HG02870 (cell line): ENCODE data around the gene RAD51AP2.
"Not testable (repeated sequence)": the region's sequence is repeated elsewhere in the genome, so short reads cannot be mapped to it uniquely, and the experiment has no call there.

Source experiments
- ATAC-seq: cut with Tn5 transposase; IDR thresholded peaks from one replicate; pipeline ENCODE4 v1.9.1; 2021; ENCODE audit warnings: mild to moderate bottlenecking, moderate library complexity; ENCODE audit not compliant: unreplicated experiment

RAD51AP2 gene

DNA sequence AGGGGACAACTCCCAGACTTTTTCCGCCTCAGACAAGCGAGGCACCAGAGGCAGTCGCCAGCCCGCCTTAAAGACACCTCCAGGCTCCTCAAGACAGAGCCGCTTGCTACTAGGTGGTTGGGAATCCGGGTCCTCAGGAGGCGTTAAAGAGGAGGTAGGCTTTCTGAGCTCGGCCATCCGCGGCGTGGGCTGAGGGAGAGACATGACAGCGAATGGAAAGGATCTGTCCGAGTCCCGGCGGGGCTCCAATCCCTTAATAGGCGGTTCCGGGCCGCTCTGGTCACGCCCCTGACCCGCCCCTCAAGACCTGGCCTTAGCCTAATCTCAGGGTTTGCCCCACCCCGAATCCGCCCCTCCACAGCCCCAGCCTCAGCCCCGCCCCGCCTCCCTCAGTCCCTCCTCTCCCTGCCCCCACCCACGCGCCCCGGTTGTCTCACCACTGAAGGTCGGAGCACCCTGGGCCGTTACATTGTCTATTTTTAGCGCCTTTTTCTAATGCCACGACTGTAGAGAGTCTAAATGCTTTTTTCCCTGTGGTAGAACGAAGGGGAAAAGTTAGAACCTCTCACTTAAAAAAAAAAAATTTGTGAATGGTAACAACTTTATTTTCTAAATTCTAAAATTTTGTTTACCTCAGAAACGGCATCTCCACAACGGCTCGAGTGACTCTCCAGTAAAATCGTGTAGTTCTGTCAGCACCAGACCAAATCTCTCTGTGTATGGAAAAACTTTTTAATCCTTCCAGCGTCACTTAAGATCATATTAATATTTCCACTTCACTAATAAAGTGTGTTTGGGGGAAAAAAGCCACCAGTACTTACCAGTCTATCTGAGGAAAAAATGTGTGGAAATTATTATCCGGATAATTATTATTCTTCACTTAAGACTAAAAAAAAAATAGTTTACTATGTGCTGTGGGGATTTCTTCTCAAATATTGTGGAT, at the start of gene RAD51AP2:
Gene RAD51AP2, minus strand, starts transcription at position 229 of the 943 bp plus-strand sequence. Its CDS starts 25 bp downstream, at position 204.
- peak; percentile 75 for ATAC-seq

DNA sequence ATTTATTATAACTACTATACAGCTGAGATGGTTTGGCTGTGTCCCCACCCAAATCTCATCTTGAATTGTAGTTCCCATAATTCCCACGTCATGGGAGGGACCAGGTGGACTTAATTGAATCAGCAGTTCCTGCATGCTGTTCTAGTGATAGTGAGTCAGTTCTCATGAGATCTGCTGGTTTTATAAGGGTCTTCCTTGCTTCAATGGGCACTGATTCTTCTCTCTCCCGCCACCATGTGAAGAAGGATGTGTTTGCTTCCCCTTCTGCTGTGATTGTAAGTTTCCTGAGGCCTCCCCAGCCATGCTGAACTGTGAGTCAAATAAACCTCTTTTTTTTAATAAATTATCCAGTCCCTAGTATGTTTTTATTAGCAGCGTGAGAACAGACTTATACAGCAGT, 47.5 kb upstream of the RAD51AP2 start:
- ATAC-seq = not testable (repeated sequence)

DNA sequence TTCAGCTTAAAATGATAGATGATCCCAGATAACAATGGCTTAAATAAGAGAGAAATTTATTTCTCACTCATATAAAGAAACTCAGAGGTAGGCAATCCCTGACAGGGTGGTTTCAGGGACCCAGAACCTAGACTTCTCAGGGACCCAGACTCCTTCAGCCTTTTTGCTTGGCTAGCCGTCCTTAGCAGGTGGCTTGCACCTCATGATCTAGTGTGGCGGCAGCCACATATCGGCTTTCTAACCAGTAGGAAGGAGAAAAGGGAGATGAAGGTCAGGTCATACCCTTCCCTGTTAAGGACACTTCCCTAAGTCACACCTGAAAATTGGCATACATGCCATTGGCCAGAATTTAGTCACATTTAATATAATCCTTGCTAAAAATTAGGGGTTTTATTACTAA, 40.6 kb upstream of the RAD51AP2 start:
- no peak for ATAC-seq

DNA sequence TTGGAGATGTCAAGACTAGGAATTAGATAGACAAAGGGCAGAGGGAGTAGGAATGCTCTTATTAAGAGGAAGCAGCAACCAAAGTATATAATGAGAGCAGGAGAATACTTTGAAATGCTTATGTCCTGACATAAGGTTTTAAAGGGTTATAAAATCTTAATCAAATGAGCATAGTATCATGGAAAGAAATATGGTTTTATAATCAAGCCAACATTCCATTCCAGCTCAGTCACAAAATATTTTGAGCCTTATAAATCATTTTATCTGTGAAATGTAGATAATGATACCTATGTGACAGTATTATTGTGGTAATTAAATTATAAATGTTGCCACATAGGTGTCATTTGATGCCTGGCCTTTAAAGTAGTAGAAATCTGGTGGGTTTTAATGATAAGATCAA, 39.8 kb upstream of the RAD51AP2 start:
- no peak for ATAC-seq

DNA sequence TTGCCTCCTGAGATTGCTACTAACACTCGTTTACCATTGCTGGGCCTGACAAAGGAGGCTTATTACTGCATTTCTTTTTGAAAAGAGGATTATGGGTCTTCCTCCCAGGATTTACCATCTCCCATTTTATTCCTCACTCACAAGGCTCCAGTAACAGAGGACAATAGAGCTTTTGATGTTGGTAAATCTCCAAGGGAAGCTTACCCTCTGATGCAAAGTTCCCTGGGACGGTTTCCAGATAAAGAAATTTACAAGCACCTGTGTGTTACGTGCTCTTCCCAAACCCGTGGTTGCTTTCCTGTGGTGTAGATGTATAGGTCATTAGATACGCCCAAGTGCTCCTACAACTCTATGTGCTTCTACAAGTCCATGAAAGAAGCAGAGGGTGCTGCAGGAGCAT, 39.4 kb upstream of the RAD51AP2 start:
- ATAC-seq = no peak

DNA sequence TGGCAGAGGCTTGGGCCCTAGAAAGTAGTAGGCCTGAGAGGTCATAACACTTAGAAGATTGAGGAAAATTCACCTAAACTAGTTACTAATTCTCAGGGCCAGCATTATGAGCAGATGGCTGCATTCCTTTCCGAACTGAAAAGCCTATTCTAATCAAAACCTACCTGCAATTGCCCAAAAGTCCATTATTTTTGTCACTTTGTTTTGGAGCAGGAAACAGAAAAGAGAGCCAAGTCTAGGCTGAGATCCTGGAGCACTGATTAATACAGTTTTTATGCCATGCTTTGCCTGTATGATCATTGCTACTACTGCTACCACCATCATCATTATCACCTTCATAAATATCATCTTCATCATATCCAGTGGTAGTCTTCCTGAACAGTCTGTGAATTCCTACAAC, 36.9 kb upstream of the RAD51AP2 start:
- ATAC-seq = no peak

DNA sequence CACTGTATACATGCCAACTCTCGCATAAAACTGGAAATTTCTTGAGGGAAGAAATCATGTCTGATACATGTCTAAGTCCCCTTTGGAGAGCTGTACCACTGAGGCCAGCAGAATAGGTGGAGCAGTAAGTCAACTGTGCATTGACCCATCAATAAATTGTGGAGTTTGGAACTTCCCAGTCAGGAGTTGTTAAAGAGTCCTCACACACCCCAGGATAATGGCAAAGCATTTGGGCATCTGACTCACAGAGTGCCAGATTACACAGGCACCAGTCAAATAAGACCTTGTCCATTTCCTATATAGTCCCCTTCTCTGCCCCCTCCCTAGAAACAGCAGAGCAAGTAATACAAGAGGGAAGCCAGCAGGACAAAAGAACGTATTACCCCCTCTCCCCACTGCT, 32.7 kb upstream of the RAD51AP2 start:
- ATAC-seq = no peak

DNA sequence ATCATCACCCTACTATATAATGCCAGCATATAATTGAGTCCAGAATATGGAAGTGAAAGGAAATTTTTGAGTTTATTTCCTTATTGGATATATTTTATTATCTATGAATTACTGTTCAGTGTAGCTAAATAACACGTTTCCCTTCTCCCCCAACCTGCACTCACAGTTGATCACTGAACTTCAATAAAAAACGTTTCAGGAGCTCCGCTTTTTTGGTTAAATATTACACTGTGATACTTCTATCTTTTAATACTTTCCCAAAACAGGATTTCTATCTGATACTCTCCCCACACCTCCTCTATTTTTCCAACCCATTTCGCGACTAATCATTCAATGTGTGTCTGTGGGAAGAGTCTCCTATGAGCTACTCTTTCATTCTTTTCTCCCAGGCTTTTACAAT, 29.5 kb upstream of the RAD51AP2 start:
- ATAC-seq = no peak

DNA sequence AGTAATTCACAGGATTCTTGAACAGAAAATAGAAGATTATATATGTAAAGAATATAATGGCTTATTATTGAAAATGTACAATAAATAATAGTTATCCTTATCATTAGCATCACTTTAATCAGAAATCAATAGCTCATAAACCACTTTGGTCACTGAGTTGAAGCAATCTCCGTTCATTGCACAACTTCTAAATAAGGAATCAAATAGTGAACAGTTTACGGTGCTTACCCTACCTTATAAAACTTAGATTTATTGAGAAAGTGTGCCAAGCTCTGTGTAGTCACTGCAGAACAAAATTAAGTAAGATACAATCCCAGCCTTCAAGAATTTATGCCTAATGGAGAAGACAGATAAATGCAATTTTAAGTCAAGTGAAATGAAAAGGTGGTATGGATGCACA, 29.0 kb upstream of the RAD51AP2 start:
- ATAC-seq = no peak

DNA sequence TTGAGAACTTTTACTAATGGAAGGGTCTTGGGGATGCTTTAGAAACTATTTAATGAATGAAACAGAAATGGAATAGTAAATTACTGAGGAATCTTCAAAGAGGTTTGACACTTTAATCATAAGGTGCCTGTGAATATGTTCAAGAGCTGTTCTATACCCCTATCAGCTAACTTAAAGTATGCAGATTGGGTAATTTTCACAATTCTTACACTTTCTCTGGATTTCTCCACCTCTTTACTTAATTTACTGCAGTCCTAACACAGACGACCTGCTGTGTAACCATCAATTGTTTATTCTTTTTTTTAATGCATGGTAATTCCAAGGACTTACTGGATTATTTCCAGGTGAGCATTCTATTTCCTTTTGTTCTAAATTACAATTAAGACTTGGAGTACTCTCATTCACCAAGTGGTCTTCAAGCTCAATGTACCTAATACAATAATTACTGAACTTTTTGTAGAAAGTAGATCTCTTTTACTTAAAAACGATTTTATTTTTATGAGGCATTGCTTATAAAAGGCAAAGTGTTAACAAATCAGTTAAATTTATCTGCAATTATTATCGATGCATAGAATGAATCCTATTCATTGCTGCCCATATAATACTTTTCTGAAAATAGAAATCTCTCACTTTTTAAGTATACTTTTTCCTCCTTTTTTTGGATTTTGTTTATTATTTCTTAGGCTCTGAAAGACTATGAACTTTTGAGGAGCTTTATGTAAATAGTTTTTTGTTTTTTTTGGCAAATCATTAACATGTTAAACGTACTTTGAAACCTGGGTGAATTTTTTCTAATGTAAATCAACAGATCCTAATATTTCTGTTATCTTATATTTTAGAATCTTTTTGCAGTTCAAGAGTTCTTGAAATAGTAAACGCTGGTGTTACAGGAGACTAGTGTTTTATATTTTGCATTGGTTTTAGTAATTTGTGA, 27.7 kb upstream of the RAD51AP2 start:
- ATAC-seq = no peak

DNA sequence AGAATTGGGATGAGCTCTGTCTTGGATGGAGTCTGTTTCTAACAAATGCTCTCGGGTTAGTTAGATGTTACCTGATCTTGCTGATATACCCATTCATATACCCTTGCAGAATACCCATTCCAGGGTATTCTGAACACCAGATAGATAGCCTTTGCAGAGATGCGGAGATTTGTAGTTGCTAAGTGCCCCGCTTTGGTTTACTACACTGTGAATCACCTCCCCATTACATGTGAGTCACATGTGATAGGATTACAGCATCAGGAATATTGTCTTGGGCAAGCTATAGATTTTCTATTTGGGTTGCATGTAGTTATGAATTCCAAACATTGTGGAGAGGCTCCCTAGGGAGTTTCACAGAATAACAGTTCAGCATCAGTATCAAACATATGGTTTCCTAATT, 26.0 kb upstream of the RAD51AP2 start:
- ATAC-seq = no peak

DNA sequence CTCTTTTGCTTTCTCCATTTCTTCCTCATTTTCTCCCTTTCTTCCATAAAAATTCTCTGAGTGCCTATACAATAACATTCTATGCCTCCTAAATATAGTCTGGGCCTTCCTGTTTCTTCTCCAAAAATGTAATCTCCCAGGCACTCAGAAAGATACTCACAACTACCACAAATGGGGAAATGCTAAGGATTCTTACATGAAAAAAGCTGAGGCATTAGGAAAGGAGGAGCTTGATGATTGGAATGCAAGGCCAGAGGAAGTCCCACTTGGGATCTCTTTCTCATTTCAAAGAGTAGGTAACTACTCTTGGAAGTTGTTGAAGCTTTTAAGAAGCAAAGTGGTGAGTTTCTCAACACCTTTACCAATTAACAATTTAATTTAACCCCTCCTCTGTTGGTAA, 25.6 kb upstream of the RAD51AP2 start:
- ATAC-seq = no peak

DNA sequence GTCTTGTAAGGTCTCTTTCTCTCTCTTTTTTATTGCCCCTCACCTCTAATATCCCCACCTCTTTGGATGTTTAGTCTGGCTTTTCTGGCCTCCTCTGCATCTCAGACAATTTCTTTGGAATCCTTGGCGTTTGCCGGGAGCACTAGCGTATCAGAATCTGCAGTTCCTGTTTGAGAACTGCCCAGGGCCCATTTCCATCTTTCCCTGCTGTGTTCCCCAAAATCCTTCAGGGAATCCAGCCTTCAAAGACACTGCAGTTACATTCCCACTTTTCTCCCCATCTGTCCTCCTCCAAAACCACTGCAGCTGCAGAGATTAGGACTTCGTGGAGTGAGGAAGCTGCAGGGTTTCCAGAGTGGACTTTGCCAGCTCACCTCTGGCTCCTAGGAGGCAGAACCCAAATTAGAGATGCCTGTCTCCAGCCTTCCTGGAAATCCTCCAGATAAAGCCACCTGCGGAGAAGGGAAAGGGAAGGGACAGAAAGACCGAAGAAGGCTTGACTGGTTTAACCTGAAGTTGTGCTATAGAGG, 25.0 kb upstream of the RAD51AP2 start:
- no peak for ATAC-seq

DNA sequence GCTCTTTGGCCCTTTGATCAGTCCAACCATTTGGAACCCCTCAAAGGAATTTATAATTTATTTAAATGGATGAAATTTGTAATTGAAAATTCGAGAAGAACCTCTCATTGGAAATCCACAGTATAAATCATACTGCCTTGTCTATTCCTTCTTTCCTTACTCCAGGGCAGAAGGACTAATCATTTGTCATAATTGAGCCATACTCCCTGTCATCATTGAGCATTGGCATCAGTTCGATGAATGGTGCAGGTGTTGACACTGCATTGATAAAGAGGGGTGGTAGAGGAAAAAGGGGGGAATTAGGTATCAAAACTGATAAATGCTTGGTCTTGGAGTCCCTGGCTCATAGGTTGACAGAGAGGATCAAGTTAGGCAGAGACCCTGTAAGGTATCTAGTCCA, 24.2 kb upstream of the RAD51AP2 start:
- no peak for ATAC-seq

DNA sequence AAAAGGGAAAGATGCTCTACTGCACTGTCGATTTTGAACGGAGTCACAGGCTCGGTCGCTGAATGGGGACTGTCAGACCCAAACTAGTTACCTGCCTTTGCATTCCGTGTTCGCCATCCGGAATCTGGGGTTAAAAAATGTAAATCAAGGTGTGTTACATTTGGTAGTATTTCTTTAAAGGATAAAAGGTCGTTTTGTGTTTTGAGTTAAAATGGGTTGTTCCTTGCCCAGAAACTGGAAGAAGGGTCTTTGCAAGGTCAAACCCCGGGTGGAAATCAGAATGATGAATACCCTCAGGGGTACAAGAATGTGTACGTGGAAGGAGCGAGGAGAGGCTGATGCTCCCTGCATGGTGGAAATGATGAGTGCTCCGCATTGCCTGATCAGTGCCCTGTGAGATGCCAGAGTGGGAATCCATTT, 23.3 kb upstream of the RAD51AP2 start:
- ATAC-seq = no peak

DNA sequence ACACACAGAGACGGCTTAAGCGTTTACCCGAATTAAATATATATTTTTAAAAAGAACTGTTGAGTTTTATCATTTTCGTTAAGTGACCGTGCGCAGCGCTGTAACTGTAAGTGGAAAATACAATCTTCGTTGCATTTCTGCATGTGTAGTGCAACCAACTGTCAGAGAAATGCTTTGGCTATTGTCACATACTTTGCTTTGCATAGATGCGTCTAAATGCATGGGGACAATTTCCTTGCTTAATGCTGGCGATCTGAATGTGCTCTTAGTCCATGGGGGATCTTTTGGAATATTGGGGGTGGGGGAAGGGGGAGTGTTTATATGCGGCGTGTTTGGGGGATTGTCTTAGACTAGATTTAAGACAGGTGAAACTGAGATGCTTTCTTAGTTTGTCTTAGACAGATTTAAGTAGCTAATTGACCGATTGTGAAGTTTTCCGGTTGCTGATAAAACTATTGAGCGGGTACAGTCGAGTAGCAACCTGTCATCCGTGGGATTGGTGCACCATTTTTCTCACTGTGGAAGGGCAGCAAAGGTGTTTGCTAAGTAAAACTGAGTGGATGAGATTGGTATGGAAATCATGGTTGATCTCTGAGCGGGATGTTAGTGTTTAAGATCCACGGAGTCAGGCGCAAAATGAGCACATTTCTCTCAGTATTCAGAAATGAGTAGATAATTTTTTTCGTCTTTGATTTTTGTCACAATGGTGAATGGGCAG, 22.7 kb upstream of the RAD51AP2 start:
- ATAC-seq = no peak

DNA sequence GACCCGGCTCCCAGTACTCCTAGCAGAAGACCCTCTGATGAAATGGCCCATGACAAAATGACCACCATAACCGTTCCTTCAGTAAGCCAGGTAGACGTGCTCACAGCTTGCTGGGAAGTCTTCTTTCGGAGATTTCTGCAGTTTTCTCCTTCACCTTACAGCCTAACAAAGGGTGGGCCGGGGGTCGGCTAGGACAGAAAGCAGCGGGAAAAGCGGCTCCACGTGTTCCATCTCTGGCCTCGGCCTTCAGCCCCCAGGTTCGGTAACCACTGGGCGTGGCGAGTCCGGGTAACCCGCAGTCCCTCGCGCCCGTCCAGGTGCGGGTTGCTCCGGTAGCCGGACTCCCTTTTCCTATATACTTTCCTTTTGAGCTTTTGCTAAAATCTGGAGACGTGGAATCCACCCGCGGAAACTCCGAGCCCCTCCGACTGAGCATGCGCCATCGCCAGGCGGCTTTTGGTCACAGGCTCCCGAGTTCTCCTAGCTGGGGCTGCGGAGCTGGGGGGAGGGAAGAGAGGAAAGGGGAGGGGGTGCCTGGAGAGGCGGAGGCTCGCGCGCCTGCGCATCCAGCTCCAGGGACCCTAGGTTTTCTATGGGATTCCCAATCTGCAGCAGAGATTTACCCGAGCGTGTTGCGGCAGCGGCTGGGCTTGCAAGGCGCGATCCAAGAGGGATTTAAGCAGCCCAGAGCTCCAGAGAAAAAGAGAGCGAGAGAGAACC, 22.0 kb upstream of the RAD51AP2 start, which contains the start of gene VSNL1:
Gene VSNL1, plus strand, starts transcription at position 604 of the 720 bp plus-strand sequence. CDS start 51,379 bp downstream, outside the sequence.
- ATAC-seq = no peak

DNA sequence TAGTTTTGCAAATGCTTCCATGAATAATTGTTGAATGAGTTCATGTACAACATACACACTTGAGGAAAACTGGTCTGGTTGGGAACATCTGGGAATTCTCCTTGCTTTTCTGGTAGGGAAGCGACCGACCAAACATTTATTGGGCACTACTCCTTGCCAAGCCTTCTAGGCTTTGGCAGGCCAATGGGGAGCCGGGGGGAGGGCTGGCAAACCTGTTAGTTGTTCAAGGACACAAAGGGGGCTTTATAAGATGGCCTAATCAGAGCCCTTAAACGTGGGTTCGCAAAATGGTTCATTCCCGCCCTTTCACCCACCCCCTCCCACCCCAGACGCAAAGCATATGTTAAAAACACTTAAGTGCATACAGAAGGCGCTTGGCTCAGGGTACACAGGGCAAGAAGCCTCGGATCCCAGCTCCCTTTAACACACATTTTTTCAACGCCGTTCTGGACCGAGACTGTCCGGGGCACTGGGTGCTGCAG, 21.4 kb upstream of the RAD51AP2 start:
- no peak for ATAC-seq

DNA sequence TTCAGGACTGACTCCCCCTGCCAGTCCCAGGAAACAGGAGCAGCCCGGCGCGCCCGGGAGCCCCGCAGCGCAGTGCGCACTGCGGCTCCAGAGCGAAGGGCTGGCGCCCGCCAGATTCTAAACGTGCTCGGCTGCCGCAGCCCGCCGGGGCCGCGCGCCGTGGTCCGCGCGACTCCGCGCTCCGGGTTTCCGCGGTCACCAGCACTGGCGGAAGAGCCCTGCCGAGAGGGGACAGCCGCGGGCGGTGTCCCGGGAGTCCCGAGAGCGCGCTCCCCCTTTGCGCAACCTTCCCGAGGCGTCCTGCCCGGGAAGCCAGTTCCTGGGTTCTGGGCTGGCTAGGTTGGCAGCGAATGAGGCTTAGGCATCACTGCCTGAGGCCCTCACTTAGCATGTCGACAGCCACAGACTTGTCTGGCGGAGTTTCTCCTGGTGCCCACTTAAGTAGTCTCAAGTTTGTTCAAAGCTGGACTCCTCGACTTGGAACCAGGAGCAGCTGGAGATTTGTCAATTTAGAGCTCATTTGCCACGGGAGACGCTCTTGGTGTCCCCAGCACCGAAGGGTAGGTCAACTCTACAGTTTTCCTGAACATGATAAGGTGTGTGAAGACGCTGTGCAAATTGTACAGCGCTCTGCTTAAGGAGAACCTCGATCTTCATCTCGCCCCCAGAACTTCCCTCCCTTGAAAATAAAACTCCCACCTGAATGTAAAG, 20.8 kb upstream of the RAD51AP2 start:
- peak; percentile 62 for ATAC-seq
